Kasumi-1 (cell line): ENCODE data around the gene PAQR8.

Experiments used
- DNase-seq, 2 experiments: peaks; one replicate each; lab custom pipeline; 2025; lab: John Stamatoyannopoulos, UW

Gene PAQR8, protein sequence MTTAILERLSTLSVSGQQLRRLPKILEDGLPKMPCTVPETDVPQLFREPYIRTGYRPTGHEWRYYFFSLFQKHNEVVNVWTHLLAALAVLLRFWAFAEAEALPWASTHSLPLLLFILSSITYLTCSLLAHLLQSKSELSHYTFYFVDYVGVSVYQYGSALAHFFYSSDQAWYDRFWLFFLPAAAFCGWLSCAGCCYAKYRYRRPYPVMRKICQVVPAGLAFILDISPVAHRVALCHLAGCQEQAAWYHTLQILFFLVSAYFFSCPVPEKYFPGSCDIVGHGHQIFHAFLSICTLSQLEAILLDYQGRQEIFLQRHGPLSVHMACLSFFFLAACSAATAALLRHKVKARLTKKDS

GRCh38 chr6:52361945-52362442 is at the start of gene PAQR8:
Gene PAQR8, plus strand, starts transcription at chr6:52362151. Its CDS starts 41,063 bp downstream, at chr6:52403214.
- DNase-seq, result peak; percentile 57 to 69

DNA sequence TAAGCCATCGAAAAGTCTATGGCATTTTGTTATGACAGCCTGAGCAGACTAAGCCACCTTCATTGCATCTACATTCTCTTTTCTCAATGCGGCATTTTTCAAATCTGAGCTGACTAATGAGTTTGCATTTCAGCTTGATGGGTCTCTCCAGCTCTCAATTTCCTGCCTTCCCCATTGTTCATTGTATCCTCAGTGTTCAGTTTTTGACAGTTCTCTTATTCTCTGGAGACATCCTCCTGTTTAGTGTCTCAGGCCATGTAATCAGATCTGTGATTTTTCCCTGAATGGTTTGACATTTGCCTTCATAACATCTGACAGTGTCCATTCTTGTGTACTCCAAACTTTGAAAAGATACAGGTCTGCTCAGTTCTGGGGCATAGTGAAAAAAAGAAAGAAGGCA is 49.5 kb upstream of the PAQR8 start:
- DNase-seq, result no peak

DNA sequence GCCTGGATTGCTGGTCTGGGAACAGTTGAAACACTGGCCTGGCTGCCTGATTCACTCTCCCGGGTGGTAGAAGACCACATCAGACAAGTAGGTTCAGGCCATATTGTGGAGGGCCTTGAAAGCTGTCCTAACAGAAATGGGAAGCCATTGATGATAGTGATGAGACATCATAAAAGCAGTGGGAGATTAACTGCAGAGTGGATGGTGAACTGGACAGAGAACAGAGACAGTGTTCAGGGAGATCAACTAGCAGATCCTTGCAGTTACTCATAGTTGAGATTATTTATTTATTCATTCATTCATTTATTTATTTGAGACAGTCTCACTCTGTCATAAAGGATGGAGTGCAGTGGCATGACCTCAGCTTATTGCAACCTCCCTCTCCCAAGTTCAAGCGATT is 47.2 kb upstream of the PAQR8 start:
- no peak for DNase-seq

DNA sequence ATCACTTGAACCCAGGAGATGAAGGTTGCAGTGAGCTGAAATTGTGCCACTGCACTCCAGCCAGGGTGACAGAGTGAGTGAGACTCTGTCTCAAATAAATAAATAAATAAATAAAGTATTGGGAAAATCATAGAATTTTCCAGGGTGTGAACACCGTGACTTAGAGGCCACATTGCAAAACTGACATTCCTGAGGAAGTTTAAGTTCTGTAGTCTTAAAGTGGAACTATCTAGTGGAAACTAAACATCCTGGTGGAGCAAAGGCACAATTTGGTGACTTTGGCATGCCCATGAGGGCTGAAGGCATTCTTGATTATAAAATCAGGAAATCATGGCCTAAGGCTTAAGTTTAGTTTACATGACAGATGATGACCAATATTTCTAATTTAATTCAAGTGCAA is 44.7 kb upstream of the PAQR8 start:
- DNase-seq, result no peak

DNA sequence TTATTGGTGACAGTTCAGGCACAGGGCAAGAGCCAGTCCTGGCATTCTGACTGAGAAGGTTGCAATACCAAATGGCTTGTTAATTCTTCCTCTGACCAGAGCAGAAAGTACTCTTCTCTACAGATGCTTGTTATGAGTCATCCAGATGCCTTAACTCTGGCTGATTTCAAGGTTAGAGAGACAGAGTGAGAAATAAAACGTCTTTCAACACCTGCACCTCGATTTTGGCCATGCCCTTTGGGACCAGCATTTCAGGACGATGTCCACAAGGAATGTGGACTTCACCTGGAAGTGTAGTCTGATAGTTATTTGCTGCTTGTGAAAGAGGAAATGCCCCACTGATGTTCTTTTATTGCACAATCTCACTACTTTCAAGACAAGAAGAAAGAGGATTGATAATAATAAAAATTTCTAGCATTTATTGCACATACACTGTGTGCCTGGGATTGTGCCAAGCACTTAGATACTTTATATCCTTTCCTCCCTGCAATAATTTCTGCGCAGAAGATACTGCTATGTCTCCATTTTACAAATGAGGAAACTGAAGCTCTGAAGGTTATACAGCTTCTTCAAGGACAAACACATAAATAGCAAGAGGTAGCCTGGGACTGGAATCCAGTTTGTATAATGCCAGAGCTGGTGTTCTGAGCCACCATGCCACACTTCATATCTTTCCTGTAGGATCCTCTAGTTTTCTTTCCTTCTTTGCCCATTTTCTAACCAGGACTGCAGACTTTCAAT is 43.9 kb upstream of the PAQR8 start:
- DNase-seq, result peak in 1 of 2 experiments; percentile 27

- DNase-seq, result no peak
Observed at GRCh38 chr6:52324189-52324588, 37.8 kb upstream of the PAQR8 start.

DNA sequence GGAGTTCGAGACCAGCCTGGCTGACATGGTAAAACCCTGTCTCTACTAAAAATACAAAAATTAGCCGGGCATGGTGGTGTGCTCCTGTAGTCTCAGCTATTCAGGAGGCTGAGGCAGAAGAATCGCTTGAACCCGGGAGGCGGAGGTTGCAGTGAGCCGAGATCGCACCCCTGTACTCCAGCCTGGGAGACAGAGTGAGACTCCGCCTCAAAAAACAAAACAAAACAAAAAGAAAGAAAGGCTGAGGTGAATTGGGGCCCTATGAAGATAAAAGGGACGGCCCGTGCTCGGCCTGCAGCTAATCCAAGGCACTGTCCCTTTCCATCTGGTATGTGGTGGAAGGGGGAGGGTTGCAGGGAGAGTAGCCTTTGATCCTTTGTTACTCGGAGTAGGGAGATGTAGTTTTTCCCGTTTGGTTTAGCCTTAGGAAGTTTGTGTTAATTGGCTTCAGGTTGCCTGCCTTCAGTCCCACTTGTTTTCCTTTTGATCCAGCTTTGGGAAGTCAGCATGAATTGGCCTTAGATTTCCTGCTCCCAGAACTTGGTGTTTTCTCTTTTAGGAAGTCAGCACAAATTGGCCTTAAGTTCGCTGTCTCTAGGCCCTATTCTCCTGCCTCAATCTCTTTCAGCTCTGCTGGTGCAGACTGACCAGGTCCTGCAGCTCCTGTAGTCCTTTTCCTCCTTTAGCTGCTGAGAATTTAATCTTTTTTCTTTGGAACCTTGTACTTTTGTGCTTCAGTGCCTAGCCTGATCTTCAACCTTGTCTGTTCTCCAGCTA is 36.1 kb upstream of the PAQR8 start:
- no peak for DNase-seq

DNA sequence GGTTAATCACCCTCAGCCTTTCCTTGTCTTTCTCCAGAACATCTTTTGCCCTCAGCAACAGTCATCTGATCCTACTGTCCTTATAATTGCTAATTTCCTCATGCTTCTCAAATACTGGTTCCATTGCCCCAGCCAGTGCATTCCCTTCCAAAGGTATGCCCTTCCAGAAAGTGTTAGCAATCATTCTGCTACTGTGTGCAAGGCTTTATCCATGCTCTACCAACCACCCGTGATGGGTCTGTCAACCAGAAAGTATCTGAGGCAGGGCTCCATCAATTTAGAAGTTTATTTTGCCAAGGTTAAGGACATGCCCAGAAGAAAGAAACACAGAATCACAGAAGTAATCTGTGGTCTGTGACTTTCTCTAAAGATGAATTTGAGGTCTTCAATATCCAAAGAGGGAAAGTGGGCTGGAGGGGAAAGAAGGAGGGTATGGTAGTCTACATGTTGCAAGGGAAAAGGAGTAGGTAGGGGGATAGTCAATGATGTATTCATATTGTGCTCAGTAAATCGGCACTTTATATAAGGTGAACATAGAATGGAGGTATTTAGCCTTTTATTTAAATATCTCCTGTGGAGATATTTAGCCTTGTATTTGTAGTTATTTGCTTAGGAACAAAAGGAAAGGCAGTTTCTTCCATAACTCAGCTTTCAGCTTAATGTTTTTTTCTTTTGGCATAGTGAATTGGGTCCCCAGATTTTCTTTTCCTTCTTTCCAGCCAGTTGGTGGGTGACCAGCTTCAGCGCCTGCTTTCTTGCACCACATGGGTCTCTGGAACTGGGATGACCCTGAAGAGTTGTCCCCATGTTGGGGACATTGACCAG is 35.2 kb upstream of the PAQR8 start:
- no peak for DNase-seq

GRCh38 chr6:52328303-52328662 is 33.7 kb upstream of the PAQR8 start:
- no peak for DNase-seq

DNA sequence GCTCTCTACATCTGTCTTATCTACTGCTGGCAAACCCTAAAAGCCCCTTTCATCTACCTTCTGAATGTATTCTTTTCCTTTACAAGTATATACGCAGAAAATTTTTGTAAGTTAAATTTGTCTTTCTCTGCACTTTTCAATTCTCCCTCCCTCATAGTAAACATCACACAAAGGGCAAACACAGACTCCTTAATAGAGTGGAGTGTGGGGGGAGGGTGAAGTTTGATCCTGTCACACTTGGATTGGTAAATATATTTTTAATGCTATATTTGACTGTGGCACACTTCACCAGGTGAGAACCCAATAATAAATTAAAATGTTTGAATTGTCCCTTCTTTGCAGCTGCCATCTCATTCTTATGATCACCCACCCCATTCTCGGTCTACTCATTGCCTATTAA is 33.2 kb upstream of the PAQR8 start:
- no peak for DNase-seq

GRCh38 chr6:52330470-52330869 is 31.5 kb upstream of the PAQR8 start:
- DNase-seq, result no peak

GRCh38 chr6:52331793-52332457 is 30.0 kb upstream of the PAQR8 start:
- DNase-seq, result no peak

DNA sequence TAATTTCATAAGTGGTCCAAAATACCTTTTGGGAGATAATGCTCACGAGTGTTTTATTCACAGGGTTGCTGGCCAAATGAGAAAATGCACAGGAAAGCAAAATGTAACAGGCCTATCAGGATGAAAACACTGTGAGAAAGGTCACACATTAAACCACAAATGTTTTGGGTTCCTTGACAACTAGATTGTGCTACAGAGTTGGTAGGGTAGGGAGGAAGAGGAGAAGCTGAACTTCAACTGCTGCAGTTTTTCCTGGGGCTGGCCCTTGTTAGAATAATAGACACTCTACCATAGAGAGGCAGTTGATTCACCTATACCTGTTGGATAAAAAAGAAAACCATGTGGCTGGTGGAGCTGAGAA is 28.1 kb upstream of the PAQR8 start:
- DNase-seq, result no peak

DNA sequence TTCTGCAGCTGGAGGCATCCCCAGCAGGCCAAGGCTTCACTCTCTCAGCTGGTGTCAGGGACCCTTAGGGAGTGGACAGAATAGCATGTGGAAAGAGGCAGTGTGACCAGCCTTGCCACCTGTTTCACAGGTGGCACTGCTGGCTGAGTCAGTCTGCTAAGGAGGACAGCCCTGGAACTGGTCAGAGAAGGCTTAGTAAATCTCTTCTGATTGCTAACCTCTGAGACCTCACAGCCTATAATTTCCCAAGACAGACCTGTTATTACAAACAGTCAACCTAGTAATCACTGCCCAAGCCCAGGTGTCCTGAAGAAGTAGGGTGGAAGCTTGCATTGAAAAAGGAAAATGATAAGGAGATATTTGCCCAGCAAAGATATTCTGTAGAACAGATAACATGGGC is 26.4 kb upstream of the PAQR8 start:
- no peak for DNase-seq

DNA sequence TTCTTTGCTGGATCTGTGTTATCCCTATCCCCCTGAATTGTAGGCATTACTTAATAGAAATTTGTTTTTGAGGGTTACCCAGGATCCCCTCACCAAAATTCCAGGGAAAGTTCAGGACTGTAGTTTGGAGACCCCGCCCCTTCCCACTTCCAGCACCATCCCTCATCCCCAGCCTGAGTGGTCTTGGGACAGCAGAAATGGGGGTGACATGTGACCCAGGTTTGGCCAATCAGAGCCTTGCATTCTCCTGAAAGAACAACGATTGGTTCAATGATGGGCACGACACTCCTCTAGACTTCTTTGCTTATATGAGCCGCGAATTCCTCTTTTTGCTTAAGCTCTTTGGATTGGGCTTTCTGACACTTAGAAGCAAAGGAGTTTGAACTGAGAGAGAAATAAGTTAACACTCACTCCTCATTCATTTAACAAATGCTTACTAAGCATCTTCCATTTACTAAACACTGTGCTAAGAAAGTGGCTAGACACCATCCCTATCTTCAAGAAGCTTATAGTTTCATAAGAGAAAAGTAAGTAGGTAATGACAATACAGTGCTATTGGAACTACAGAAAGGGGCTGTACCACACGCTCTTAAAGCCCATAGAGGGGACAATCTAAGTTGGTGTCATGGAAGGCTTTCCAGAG is 24.9 kb upstream of the PAQR8 start:
- no peak for DNase-seq

DNA sequence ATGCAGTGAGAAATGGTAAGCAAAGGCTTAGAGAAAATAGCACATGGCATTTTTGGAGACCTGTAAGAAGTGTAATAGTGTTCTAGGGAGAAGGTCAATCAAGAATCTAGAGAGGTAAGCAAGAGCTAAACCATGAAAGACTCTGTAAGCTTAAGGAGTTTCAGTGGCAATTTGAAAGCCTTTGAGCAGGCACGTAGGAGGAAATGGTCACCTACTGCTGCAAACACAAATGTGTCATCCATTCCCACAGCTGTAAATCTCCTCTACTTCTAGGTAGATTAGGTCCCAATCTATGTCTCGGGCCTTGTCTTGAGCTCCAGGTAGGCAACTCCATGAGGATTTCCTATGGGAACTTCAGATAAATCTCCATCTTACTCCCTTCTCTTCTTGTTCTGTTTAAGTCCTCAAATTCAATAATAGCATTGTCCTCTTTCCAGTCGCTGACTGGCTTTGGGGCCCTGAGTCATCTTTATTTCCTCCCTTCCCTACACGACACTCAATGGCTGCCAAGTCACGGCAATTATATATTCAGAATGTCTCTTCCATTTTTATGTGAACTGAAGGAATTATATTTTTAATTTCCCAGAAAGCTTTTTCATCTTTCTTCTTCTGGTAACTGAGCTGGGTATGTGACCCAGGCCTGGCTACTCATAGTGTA is 24.2 kb upstream of the PAQR8 start:
- DNase-seq, result no peak

GRCh38 chr6:52340603-52340880 is 21.4 kb upstream of the PAQR8 start:
- DNase-seq, result no peak

DNA sequence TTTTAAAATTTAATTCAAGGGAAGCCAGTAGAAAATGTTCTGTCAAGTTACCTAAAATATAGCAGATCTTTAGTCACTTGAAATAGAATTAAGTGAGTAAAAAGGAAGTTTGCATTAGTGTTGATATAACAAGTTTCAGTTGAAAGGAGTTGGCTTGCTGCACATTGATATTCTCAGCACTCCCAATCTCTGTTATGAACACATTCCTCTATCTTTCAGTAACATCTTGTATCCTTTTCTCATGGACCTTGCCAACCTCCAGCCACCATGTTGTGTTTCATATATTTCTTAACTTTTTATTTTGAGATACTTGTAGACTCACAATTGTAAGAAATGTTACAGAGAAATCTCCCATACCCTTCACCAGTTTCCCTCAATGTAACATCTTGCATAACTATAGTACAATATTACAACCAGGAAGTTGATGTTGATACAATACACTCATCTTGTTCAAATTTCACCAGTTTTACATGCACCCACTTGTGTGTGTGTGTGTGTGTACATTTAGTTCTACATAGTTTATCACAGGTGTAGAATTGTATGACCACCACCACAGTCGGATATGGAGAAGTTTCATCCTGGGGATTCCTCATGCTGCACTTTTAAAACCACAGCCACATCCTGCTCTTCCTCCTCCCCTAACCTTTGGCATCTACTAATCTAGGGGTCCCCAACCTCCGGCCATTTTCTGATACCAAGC is 20.2 kb upstream of the PAQR8 start:
- no peak for DNase-seq

- no peak for DNase-seq
Observed at GRCh38 chr6:52345311-52345710, 16.6 kb upstream of the PAQR8 start.

DNA sequence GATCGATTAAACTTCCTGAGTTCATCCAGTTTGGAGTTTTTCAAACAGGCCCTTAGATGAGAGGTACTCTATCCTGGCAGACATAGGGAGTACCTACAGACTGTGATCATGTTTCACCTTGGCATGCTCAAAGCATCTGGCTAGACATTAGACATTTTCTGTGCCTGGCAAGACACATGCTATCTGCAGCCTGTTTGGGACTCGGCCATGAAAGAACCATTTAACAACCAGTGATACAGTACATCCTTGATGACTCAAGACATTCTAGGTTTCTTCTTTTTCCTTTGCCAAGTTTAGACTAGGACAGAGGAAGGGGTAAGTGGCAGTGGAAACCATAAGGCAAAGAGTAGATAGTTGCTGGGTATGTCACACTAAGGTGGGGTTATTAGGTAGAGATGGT is 15.4 kb upstream of the PAQR8 start:
- no peak for DNase-seq
